Measurements from ENCODE around the gene NDUFS7. TPM values are rescaled to one million over a fixed set of nuclear protein-coding genes. Genes with fewer than 3 reads are reported as not detected.

Gene NDUFS7
- total RNA-seq, 4 donors from 2014 or later: 108 to 217 (median 128) TPM

GRCh38 chr19:1350867-1351266 is 32.8 kb upstream of the NDUFS7 start:
- WGBS, 2 donors: 65 to 73% methylated on average over 5 of the region's 5 CpGs
- DNase-seq (ENCODE audit: low spot score in 2 of 2): no peak
- no peak for TF ChIP-seq POLR2A (IDR thresholded peaks at IDR 0.05)
- no peak overlapping the region for H3K4me3 ChIP-seq (ENCODE audit: low read depth, poor library complexity, severe bottlenecking)
- intact Hi-C loops (cut with DNase I; ENCODE audit: low total_unique reads): loop anchor here (10.0 kb wide), 1 partner anchor 66 kb away; the partner anchor contains the start of gene EFNA2

- 82 to 84% methylated on average over 21 of the region's 21 CpGs for WGBS, 2 donors
- intact Hi-C loops (cut with DNase I; ENCODE audit: low total_unique reads): loop anchor here (10.0 kb wide), 1 partner anchor 67 kb away; the partner anchor contains the start of gene EFNA2
- no peak overlapping the region for H3K4me3 ChIP-seq (ENCODE audit: low read depth, poor library complexity, severe bottlenecking)
- no peak for TF ChIP-seq POLR2A (IDR thresholded peaks at IDR 0.05)
- no peak for TF ChIP-seq CTCF (IDR thresholded peaks at IDR 0.05)
- DNase-seq (ENCODE audit: low spot score in 2 of 2): no peak
These were observed 32.3 kb upstream of the NDUFS7 start for GRCh38 chr19:1351381-1351851.

GRCh38 chr19:1353144-1353543 is 30.6 kb upstream of the NDUFS7 start:
- no peak for DNase-seq (ENCODE audit: low spot score in 2 of 2)
- TF ChIP-seq POLR2A (IDR thresholded peaks at IDR 0.05) (no peak), CTCF (IDR thresholded peaks at IDR 0.05) (no peak)
- H3K4me3 ChIP-seq (ENCODE audit: low read depth, poor library complexity, severe bottlenecking): no peak overlapping the region
- 95 to 96% methylated on average over 9 of the region's 9 CpGs for WGBS, 2 donors
- intact Hi-C loops (cut with DNase I; ENCODE audit: low total_unique reads): loop anchor here (10.0 kb wide), 1 partner anchor 68 kb away; the partner anchor contains the start of gene EFNA2

- intact Hi-C loops (cut with DNase I; ENCODE audit: low total_unique reads): loop anchor here (10.0 kb wide), 1 partner anchor 70 kb away; the partner anchor contains the start of gene EFNA2
These were observed 28.6 kb upstream of the NDUFS7 start for GRCh38 chr19:1354970-1355567.

GRCh38 chr19:1355568-1356507 is 27.9 kb upstream of the NDUFS7 start:
- no peak for TF ChIP-seq POLR2A (IDR thresholded peaks at IDR 0.05)
- no peak for TF ChIP-seq CTCF (IDR thresholded peaks at IDR 0.05)
- no peak for DNase-seq (ENCODE audit: low spot score in 2 of 2)
- intact Hi-C loops (cut with DNase I; ENCODE audit: low total_unique reads): loop anchor here (10.0 kb wide), 1 partner anchor 71 kb away; the partner anchor contains the start of gene EFNA2
- 13% methylated on average over 32 of the region's 32 CpGs for WGBS, 2 donors
- H3K4me3 ChIP-seq (ENCODE audit: low read depth, poor library complexity, severe bottlenecking): peak overlapping the region; percentile 66

More at GRCh38 chr19:1354970-1355567, 28.6 kb upstream of the NDUFS7 start:
- H3K4me3 ChIP-seq (ENCODE audit: low read depth, poor library complexity, severe bottlenecking): peak overlapping the region; percentile 66
- TF ChIP-seq POLR2A (IDR thresholded peaks at IDR 0.05) (no peak), CTCF (IDR thresholded peaks at IDR 0.05) (no peak)
- no peak for DNase-seq (ENCODE audit: low spot score in 2 of 2)
- 0% methylated on average over 19 to 32 of the region's 61 CpGs for WGBS, 2 donors

GRCh38 chr19:1356508-1356865 is 27.2 kb upstream of the NDUFS7 start:
- intact Hi-C loops (cut with DNase I; ENCODE audit: low total_unique reads): loop anchor here (10.0 kb wide), 1 partner anchor 72 kb away; the partner anchor contains the start of gene EFNA2

More at GRCh38 chr19:1356508-1356865, 27.2 kb upstream of the NDUFS7 start:
- TF ChIP-seq POLR2A (IDR thresholded peaks at IDR 0.05) (no peak), CTCF (IDR thresholded peaks at IDR 0.05) (no peak)
- DNase-seq (ENCODE audit: low spot score in 2 of 2): no peak
- WGBS, 2 donors: 23 to 32% methylated on average over 3 of the region's 3 CpGs
- H3K4me3 ChIP-seq (ENCODE audit: low read depth, poor library complexity, severe bottlenecking): no peak overlapping the region
